PC-9 (cell line): Measurements from ENCODE around the gene CLEC16A. TPM values are rescaled to one million over a fixed set of nuclear protein-coding genes. Genes with fewer than 3 reads are reported as not detected.

ENCODE experiments used
- BruUV-seq: library from RNA; stranded (reverse); fragments of 400-500 nt; replicated peaks from 2 replicates; lab custom pipeline; 2021; lab: Mats Ljungman, UMichigan
- CTCF ChIA-PET: fragments of 300-600 bp; sonication (Branson Sonifier 250); formaldehyde crosslinking; loops from one replicate; lab custom pipeline; 2022; ENCODE audit warnings: antibody characterized with exemption; lab: Charles Lee
- POLR2A ChIA-PET: fragments of 300-600 bp; sonication (Branson Sonifier 250); formaldehyde crosslinking; loops from one replicate; lab custom pipeline; 2022; ENCODE audit warnings: antibody characterized with exemption; ENCODE audit not compliant: unreplicated experiment; lab: Charles Lee
- DNase-seq, 2 experiments: peaks; one replicate each; pipeline versions ENCODE4 v3.0.0 to v3.0.0-alpha.2; 2015 to 2022; ENCODE audit warnings: mixed read lengths in 1 of 2
- H2AFZ ChIP-seq: fragments of 200-600 bp; sonication (generic); 2 replicates; pipeline ENCODE4 v1.8.1; 2017; ENCODE audit warnings: antibody characterized with exemption
- H3F3A ChIP-seq: fragments of 200-600 bp; sonication (generic); 2 replicates; pipeline ENCODE4 v1.8.1; 2017; ENCODE audit warnings: antibody characterized with exemption, mild to moderate bottlenecking, low read depth; ENCODE audit not compliant: insufficient read depth
- H3K27ac ChIP-seq: fragments of 200-600 bp; sonication (generic); 2 replicates; pipeline ENCODE4 v1.6.1; 2016; ENCODE audit warnings: mixed run types
- H3K27me3 ChIP-seq: fragments of 200-600 bp; sonication (generic); 2 replicates; pipeline ENCODE4 v1.6.1; 2016; ENCODE audit warnings: low read depth, mixed run types; ENCODE audit not compliant: insufficient read depth
- H3K36me3 ChIP-seq: fragments of 200-600 bp; sonication (generic); 2 replicates; pipeline ENCODE4 v1.6.1; 2016; ENCODE audit warnings: low read depth, mixed run types
- H3K4me1 ChIP-seq: fragments of 200-600 bp; sonication (generic); replicated peaks from 2 replicates; pipeline ENCODE4 v1.6.1; 2016; ENCODE audit warnings: mixed run types; ENCODE audit not compliant: insufficient read depth
- H3K4me2 ChIP-seq: fragments of 200-600 bp; sonication (generic); 2 replicates; pipeline ENCODE4 v1.6.1; 2017; ENCODE audit warnings: mixed run types
- H3K4me3 ChIP-seq: fragments of 200-600 bp; sonication (generic); 2 replicates; pipeline ENCODE4 v1.6.1; 2016; ENCODE audit warnings: mixed run types
- H3K79me2 ChIP-seq: fragments of 200-600 bp; sonication (generic); 2 replicates; pipeline ENCODE4 v1.6.1; 2017; ENCODE audit warnings: low read depth, mixed run types
- H3K9me2 ChIP-seq: fragments of 200-600 bp; sonication (generic); 2 replicates; pipeline ENCODE4 v1.8.1; 2017; ENCODE audit warnings: mild to moderate bottlenecking; ENCODE audit not compliant: insufficient read depth
- H3K9me3 ChIP-seq: fragments of 200-600 bp; sonication (generic); 2 replicates; pipeline ENCODE4 v1.8.1; 2016; ENCODE audit warnings: low read depth; ENCODE audit not compliant: insufficient read depth
- H4K20me1 ChIP-seq: fragments of 200-600 bp; sonication (generic); 2 replicates; pipeline ENCODE4 v1.8.1; 2017; ENCODE audit not compliant: insufficient read depth
- CTCF ChIP-seq: fragments of 200-600 bp; sonication (generic); conservative IDR thresholded peaks from 2 replicates; pipeline ENCODE4 v1.6.1; 2017; ENCODE audit warnings: mixed run types, antibody characterized with exemption, mild to moderate bottlenecking, moderate library complexity
- EZH2 ChIP-seq: fragments of 200-600 bp; sonication (generic); IDR thresholded peaks from 2 replicates; pipeline ENCODE4 v1.8.0; 2017; ENCODE audit warnings: antibody characterized with exemption, low read depth
- intact Hi-C: fragments of 100-400 bp; cut with micrococcal nuclease; formaldehyde crosslinking; loops from one replicate; pipeline ENCODE4 v1.10.0; 2022; ENCODE audit not compliant: unreplicated experiment
- total RNA-seq: library from RNA; stranded (reverse); gene quantifications from 2 replicates; pipeline ENCODE4 v1.2.3, GENCODE V29; 2021

The CLEC16A gene
- total RNA-seq, 1 experiment from 2014 or later, result 34.9 TPM

DNA sequence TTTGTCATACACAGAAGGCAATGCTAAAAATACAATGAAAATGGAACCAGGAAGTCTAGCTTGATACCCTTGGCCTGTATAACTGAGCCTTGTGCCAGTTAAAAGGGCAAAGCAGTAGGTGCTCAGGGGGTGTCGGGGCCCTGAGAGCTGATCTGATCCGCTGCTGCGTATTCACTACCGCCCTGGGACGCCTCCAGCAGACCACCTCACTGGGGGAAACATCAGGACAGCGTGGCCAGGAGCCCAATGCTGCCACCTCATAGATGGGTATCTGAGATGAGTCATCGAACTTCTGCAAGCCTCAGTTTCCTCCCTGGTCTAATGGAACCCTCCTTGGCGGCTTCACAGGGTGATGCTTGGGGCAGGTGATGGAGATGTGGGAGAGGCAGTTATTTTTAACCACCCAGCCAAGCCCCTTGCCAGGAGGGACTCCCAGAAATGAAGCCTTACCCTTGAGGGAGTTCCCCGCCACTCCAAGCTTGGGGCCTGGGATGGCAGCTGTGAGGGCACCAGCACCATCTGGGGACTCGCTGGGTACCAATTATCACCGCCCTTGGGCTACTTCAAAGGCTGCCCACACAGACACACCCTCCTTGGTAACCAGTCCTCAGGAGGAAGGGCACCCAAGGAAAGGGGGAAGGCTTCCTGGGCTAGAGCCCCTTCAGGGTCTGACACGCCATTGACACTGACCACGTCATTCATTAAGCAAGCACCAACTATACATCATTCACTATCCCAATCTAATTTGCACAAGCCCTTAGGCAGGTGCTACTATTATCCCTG lies 9.8 kb upstream of the CLEC16A start:
- no peaks in the 10 kb centered on the region for H3K27me3 ChIP-seq

GRCh38 chr16:10935226-10935915 lies 9.0 kb upstream of the CLEC16A start:
- intact Hi-C loops, result no loop called here
- Histone ChIP-seq H3K4me3 (no peak overlapping the region), H2AFZ (no peak overlapping the region), H4K20me1 (peaks cover 41% of the 10 kb centered on the region), H3K79me2 (peaks cover 29% of the 10 kb centered on the region), H3K4me1 (peaks cover 9% of the 10 kb centered on the region), H3K9me2 (no peaks in the 10 kb centered on the region), H3K36me3 (peaks cover 4% of the 10 kb centered on the region; the same call in 1 of the 2 replicates), H3K9me3 (no peaks in the 10 kb centered on the region), H3K27ac (no peak overlapping the region), H3F3A (no peaks in the 10 kb centered on the region), H3K4me2 (no peak overlapping the region), H3K27me3 (no peaks in the 10 kb centered on the region)
- TF ChIP-seq EZH2 (no peak), CTCF (no peak)
- no peak for DNase-seq
- ChIA-PET CTCF (no interaction called here), POLR2A (no interaction called here)
- no TSS peak for BruUV-seq

More for the DNA sequence above, 9.8 kb upstream of the CLEC16A start:
- Histone ChIP-seq H3K27ac (no peak overlapping the region), H3K9me3 (no peaks in the 10 kb centered on the region), H3K9me2 (no peaks in the 10 kb centered on the region), H3K4me2 (no peak overlapping the region), H2AFZ (no peak overlapping the region), H3K79me2 (peaks cover 20% of the 10 kb centered on the region), H4K20me1 (peaks cover 32% of the 10 kb centered on the region), H3K4me3 (no peak overlapping the region), H3K36me3 (peaks cover 4% of the 10 kb centered on the region; the same call in 1 of the 2 replicates), H3F3A (no peaks in the 10 kb centered on the region), H3K4me1 (peaks cover under 1% of the 10 kb centered on the region; the same call in 1 of the 2 replicates)
- BruUV-seq, result no TSS peak
- POLR2A ChIA-PET, result no interaction called here
- TF ChIP-seq CTCF (no peak), EZH2 (no peak)
- DNase-seq, result no peak
- CTCF ChIA-PET, result no interaction called here
- intact Hi-C loops, result no loop called here

DNA sequence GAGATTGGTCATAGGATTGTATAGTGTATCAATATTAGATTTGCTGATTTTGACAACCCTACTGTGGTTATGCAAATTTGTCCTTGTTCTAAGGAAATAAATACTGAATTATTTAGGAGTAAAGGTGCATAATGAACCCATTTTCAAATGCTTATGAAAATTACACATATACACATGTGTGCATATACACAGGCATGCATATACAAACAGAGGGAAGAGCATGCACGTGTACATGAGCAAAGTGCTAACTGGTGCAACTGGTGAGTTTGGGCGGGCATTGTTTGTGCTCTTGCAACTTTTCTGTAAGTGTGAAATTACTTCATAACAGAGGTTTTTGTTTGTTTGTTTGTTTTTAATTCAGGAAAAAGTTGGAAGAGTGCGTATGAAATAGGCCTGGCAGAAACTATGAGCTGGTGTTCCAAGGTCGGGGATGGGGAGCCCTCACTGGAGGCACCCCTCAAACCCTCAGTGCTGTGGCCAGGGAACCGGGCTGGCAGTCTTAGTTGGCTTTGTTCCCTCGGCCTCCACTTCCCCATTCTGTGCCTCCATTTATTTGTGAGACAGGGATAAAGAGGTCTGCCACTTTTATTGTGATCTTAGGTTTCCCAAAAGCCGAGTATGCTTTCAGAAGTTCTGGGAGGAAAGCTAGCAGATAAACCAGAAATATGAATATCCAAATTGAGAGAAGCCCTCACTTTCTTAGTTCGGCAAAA lies 7.9 kb upstream of the CLEC16A start:
- TF ChIP-seq EZH2 (no peak), CTCF (no peak)
- no peak overlapping the region for H3K4me3 ChIP-seq
- peaks cover 4% of the 10 kb centered on the region; the same call in 1 of the 2 replicates for H3K36me3 ChIP-seq
- peaks cover 44% of the 10 kb centered on the region for H4K20me1 ChIP-seq
- POLR2A ChIA-PET, result no interaction called here
- no peak overlapping the region for H3K4me2 ChIP-seq
- H2AFZ ChIP-seq, result no peak overlapping the region
- CTCF ChIA-PET, result interaction anchor here (0.8 kb wide), 1 partner anchor 35 kb away, joined by 3 read pairs; no protein-coding TSS in a partner anchor
- DNase-seq, result no peak
- intact Hi-C loops, result no loop called here
- no peaks in the 10 kb centered on the region for H3K27me3 ChIP-seq
- H3K27ac ChIP-seq, result no peak overlapping the region
- no peaks in the 10 kb centered on the region for H3K9me3 ChIP-seq
- no peaks in the 10 kb centered on the region for H3F3A ChIP-seq
- H3K79me2 ChIP-seq, result peaks cover 39% of the 10 kb centered on the region
- BruUV-seq, result no TSS peak
- H3K9me2 ChIP-seq, result no peaks in the 10 kb centered on the region
- peaks cover 19% of the 10 kb centered on the region for H3K4me1 ChIP-seq
